OCI-M1 (cell line): ENCODE measurements around the gene DDX18.

ENCODE experiments used
- DNase-seq: peaks from one replicate; lab custom pipeline; 2025; lab: John Stamatoyannopoulos, UW

Gene DDX18

GRCh38 chr2:117834992-117835391 lies 20.5 kb downstream of the DDX18 start:
- DNase-seq: no peak

- DNase-seq: no peak
Measured at GRCh38 chr2:117835990-117836760, 21.7 kb downstream of the DDX18 start.

GRCh38 chr2:117845304-117845703 lies 30.8 kb downstream of the DDX18 start:
- no peak for DNase-seq

GRCh38 chr2:117850015-117850414 lies 35.5 kb downstream of the DDX18 start:
- no peak for DNase-seq

- DNase-seq: no peak
Measured at GRCh38 chr2:117850461-117850860, 36.0 kb downstream of the DDX18 start.

GRCh38 chr2:117851969-117852368 lies 37.5 kb downstream of the DDX18 start:
- DNase-seq: peak; percentile 58

- DNase-seq: no peak
Measured at GRCh38 chr2:117853316-117853715, 38.8 kb downstream of the DDX18 start.

- DNase-seq: no peak
Measured at GRCh38 chr2:117853873-117854272, 39.4 kb downstream of the DDX18 start.

GRCh38 chr2:117854610-117855009 lies 40.1 kb downstream of the DDX18 start:
- DNase-seq: no peak

- DNase-seq: no peak
Measured at GRCh38 chr2:117855886-117856285, 41.4 kb downstream of the DDX18 start.

- DNase-seq: no peak
Measured at GRCh38 chr2:117856415-117857210, 42.1 kb downstream of the DDX18 start.

GRCh38 chr2:117858336-117858735 lies 43.8 kb downstream of the DDX18 start:
- no peak for DNase-seq

GRCh38 chr2:117858892-117859531 lies 44.5 kb downstream of the DDX18 start:
- DNase-seq: no peak

GRCh38 chr2:117859532-117859911 lies 45.0 kb downstream of the DDX18 start:
- no peak for DNase-seq

GRCh38 chr2:117859924-117860647 lies 45.6 kb downstream of the DDX18 start:
- DNase-seq: no peak

- no peak for DNase-seq
Measured at GRCh38 chr2:117862459-117862858, 48.0 kb downstream of the DDX18 start.

- DNase-seq: peak; percentile 85
Measured at GRCh38 chr2:117875786-117876185, 61.3 kb downstream of the DDX18 start.

GRCh38 chr2:117879003-117879402 lies 64.5 kb downstream of the DDX18 start:
- no peak for DNase-seq
